ENCODE results near the gene SRRM1. TPM values are rescaled to one million over a fixed set of nuclear protein-coding genes. Genes with fewer than 3 reads are reported as not detected.
A peak's percentile ranks its signal among the peaks of the same experiment; 100 is the strongest.

SRRM1 gene, protein sequence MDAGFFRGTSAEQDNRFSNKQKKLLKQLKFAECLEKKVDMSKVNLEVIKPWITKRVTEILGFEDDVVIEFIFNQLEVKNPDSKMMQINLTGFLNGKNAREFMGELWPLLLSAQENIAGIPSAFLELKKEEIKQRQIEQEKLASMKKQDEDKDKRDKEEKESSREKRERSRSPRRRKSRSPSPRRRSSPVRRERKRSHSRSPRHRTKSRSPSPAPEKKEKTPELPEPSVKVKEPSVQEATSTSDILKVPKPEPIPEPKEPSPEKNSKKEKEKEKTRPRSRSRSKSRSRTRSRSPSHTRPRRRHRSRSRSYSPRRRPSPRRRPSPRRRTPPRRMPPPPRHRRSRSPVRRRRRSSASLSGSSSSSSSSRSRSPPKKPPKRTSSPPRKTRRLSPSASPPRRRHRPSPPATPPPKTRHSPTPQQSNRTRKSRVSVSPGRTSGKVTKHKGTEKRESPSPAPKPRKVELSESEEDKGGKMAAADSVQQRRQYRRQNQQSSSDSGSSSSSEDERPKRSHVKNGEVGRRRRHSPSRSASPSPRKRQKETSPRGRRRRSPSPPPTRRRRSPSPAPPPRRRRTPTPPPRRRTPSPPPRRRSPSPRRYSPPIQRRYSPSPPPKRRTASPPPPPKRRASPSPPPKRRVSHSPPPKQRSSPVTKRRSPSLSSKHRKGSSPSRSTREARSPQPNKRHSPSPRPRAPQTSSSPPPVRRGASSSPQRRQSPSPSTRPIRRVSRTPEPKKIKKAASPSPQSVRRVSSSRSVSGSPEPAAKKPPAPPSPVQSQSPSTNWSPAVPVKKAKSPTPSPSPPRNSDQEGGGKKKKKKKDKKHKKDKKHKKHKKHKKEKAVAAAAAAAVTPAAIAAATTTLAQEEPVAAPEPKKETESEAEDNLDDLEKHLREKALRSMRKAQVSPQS
- 18.1 and 22.6 TPM in 2 replicates for total RNA-seq (2014; rRNA removed; shearing (Covaris generic); ENCODE audit: low replicate concordance)

DNA sequence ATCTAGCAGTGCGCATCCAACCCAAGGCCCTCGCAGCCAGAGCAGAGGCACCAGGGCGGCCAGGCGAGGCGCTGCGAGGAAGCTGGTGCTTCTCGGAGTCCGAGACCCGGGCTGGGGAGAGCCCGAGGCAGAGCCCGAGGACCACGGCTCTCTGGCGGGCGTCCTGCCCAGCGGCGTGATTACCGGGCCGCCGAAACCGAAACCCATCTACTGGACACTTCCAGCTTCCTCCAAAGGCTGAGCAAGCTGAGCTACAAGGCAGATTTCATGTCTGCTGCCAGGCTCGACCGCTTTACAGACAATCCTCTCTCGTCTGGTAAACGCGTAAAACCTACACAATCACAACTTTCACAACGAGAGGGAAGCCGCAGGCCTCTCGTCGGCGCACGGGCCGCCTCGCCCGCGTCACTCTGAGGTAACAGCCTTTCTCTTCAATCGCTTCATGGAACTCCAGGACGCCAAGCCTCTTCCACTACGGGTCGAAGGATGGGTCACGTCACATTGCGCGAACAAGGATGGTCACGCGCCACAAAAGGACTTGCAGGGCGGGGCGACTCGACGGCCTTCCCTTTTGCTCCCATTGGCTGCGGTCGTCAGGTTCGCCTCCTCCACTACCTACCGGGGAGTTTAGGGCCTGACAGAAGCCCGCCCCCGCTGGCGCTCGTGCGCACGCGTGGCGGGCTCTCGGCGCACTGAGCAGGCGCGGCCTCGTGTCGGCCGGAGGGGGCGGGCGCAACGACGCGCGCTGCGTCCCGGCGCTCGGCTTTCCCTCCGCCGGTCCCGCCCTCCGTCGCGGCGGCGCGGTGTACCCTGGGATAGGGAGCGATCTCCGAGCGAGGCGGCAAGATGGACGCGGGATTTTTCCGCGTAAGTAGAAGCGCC lies at the start of gene SRRM1:
Gene SRRM1 (plus strand): TSS at position 822 of the 882 bp plus-strand sequence. CDS start 25 bp downstream, at position 847.
- Histone ChIP-seq H3K4me3 (peak within 1 kb of the TSS; percentile 92), H3K9me3 (no peaks in the 10 kb centered on the region), H3K27me3 (no peaks in the 10 kb centered on the region), H3K36me3 (peaks cover 40% of the 10 kb centered on the region)
- DNase-seq: peak; percentile 100

- Histone ChIP-seq H3K9me3 (no peaks in the 10 kb centered on the region), H3K27me3 (no peaks in the 10 kb centered on the region), H3K4me3 (no peak overlapping the region), H3K36me3 (no peaks in the 10 kb centered on the region)
- no peak for DNase-seq
Measured at GRCh38 chr1:24594328-24594598, 48.8 kb upstream of the SRRM1 start.

DNA sequence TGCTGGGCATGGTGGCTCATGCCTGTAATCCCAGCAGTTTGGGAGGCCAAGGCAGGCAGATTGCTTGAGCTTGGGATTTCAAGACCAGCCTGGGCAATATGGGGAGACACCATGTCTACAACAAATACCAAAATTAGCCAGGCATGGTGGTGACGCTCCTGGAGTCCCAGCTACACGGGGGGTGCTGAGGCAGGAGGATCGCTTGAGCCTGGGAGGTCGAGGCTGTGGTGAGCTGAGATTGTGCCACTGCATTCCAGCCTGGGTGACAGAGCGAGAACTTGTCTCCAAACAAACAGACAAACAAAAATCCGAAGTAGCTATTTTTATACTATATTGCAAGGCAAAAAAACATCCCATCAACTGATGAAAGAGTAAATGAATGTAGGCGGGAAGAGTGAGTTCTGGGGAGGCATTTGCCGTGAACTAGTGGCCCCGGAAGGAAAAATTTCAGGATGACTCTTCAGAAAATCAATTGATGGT lies 46.7 kb upstream of the SRRM1 start:
- no peak overlapping the region for H3K4me3 ChIP-seq
- H3K9me3 ChIP-seq: no peaks in the 10 kb centered on the region
- no peaks in the 10 kb centered on the region for H3K36me3 ChIP-seq
- H3K27me3 ChIP-seq: no peaks in the 10 kb centered on the region
- DNase-seq: no peak

GRCh38 chr1:24599265-24599664 lies 43.8 kb upstream of the SRRM1 start:
- Histone ChIP-seq H3K4me3 (no peak overlapping the region), H3K36me3 (no peaks in the 10 kb centered on the region), H3K27me3 (no peaks in the 10 kb centered on the region), H3K9me3 (no peaks in the 10 kb centered on the region)
- DNase-seq: no peak

GRCh38 chr1:24600551-24600950 lies 42.6 kb upstream of the SRRM1 start:
- DNase-seq: no peak
- H3K9me3 ChIP-seq: no peaks in the 10 kb centered on the region
- no peak overlapping the region for H3K4me3 ChIP-seq
- H3K36me3 ChIP-seq: no peaks in the 10 kb centered on the region
- no peaks in the 10 kb centered on the region for H3K27me3 ChIP-seq

- DNase-seq: no peak
- Histone ChIP-seq H3K4me3 (no peak overlapping the region), H3K36me3 (no peaks in the 10 kb centered on the region), H3K27me3 (no peaks in the 10 kb centered on the region), H3K9me3 (no peaks in the 10 kb centered on the region)
Measured at GRCh38 chr1:24605534-24606295, 37.4 kb upstream of the SRRM1 start.

- Histone ChIP-seq H3K27me3 (no peaks in the 10 kb centered on the region), H3K4me3 (no peak overlapping the region), H3K36me3 (no peaks in the 10 kb centered on the region), H3K9me3 (no peaks in the 10 kb centered on the region)
- no peak for DNase-seq
Measured at GRCh38 chr1:24606296-24606605, 36.9 kb upstream of the SRRM1 start.

DNA sequence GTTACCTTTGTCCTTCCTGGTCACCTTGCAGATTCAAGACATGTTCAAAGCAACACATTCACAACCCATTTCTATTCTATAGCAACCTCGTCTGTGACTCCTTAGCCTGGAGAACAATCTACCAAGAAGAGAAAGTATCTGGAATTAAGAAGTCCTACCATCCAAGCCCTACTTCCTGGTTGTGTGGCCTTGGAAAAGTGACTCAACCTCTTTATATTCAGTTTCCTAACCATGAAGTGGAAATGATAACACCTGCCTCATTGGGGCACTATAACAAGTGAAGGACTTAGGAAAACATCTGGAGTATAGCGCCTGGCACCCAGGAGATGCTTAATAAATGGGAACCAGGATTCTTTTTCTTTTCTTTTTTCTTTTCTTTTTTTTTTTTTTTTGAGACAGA lies 36.5 kb upstream of the SRRM1 start:
- H3K36me3 ChIP-seq: no peaks in the 10 kb centered on the region
- no peak for DNase-seq
- no peak overlapping the region for H3K4me3 ChIP-seq
- no peaks in the 10 kb centered on the region for H3K27me3 ChIP-seq
- no peaks in the 10 kb centered on the region for H3K9me3 ChIP-seq

- Histone ChIP-seq H3K36me3 (no peaks in the 10 kb centered on the region), H3K27me3 (no peaks in the 10 kb centered on the region), H3K4me3 (no peak overlapping the region), H3K9me3 (no peaks in the 10 kb centered on the region)
- DNase-seq: no peak
Measured at GRCh38 chr1:24609949-24610517, 33.1 kb upstream of the SRRM1 start.

- Histone ChIP-seq H3K27me3 (peaks cover 5% of the 10 kb centered on the region; the same call in 1 of the 2 replicates), H3K4me3 (no peak overlapping the region)
- no peak for DNase-seq
Measured at GRCh38 chr1:24619376-24619775, 23.7 kb upstream of the SRRM1 start.

GRCh38 chr1:24620678-24621077 lies 22.4 kb upstream of the SRRM1 start:
- no peak for DNase-seq
- H3K36me3 ChIP-seq: no peaks in the 10 kb centered on the region
- peaks cover 5% of the 10 kb centered on the region; the same call in 1 of the 2 replicates for H3K27me3 ChIP-seq
- no peaks in the 10 kb centered on the region for H3K9me3 ChIP-seq
- H3K4me3 ChIP-seq: no peak overlapping the region

More at GRCh38 chr1:24619376-24619775, 23.7 kb upstream of the SRRM1 start:
- H3K36me3 ChIP-seq: no peaks in the 10 kb centered on the region
- H3K9me3 ChIP-seq: no peaks in the 10 kb centered on the region

DNA sequence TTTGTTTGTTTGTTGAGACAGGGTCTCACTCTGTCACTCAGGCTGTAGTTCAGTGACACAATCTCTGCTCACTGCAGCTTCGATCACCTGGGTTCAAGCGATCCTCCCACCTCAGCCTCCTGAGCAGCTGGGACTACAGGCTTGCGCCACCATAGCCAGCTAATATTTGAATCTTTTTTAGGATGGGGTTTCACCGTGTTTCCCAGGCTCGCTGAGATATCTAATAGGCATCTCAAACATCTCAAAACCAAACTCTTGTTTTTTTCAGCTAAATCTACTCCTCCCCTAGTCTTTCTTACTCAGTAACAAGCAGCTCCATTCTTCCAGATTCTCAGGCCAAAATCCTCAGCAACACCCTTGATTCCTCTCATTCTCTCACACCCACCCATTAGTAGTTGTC lies 22.0 kb upstream of the SRRM1 start:
- no peaks in the 10 kb centered on the region for H3K9me3 ChIP-seq
- no peak overlapping the region for H3K4me3 ChIP-seq
- no peaks in the 10 kb centered on the region for H3K36me3 ChIP-seq
- no peak for DNase-seq
- H3K27me3 ChIP-seq: peaks cover 5% of the 10 kb centered on the region; the same call in 1 of the 2 replicates

GRCh38 chr1:24622218-24622617 lies 20.9 kb upstream of the SRRM1 start:
- Histone ChIP-seq H3K9me3 (no peaks in the 10 kb centered on the region), H3K27me3 (no peaks in the 10 kb centered on the region), H3K36me3 (no peaks in the 10 kb centered on the region), H3K4me3 (no peak overlapping the region)
- no peak for DNase-seq

DNA sequence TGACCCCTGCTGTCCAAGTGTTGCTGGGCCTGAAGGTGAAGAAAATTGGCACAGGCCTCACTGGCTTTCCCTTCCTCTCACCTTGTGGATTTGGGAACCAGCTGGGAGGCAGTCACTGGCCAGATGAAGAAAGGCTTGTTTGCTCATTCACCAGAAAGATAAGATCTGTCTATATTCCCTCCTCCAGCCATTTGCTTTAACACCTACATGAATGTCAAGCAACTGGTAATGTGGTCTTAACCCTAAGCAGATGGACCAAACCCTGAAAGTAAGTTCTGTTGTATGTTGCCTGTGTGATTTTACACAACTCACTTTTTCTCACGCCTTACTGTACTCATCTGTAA lies 10.3 kb upstream of the SRRM1 start:
- no peak overlapping the region for H3K4me3 ChIP-seq
- no peaks in the 10 kb centered on the region for H3K27me3 ChIP-seq
- H3K9me3 ChIP-seq: no peaks in the 10 kb centered on the region
- no peaks in the 10 kb centered on the region for H3K36me3 ChIP-seq
- no peak for DNase-seq

DNA sequence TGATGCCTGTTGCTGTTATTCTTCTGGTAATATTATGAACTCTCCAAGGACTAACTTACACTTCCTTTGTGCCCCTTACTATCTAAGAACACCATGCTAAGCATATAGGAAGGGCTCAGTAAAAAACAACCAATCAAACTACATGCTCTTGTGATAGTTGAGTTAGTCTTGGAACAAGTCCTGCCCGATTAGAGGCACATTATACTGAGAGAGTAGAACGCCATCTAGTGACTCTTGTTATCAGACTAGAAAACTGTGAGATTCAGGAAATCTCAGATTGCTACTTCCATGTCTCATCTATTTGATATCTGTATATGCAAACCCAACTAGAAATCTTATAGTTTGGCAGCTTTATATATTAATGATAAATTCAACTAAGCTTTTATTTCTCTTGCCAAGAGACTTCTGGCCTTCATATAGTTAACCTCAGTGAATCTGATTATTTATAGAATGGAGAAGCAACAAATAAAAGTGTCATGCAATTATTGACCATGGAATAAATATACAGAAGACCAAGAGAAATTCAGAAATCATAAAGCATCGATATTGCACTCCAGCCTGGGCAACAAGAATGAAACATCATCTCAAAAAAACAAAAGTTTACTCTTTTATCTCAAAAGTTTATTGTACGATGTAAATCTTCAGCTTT lies 7.8 kb upstream of the SRRM1 start:
- DNase-seq: no peak
- no peaks in the 10 kb centered on the region for H3K9me3 ChIP-seq
- H3K36me3 ChIP-seq: no peaks in the 10 kb centered on the region
- no peak overlapping the region for H3K4me3 ChIP-seq
- no peaks in the 10 kb centered on the region for H3K27me3 ChIP-seq

Data from MG63 (cell line).